H1 (cell line): Measurements from ENCODE around the gene MID2. TPM values are rescaled to one million over a fixed set of nuclear protein-coding genes. Genes with fewer than 3 reads are reported as not detected.

Source experiments
- polyA plus RNA-seq, 7 experiments: library from polyadenylated mRNA; depleted of rRNA in 3 of 7; stranded (reverse) in 5 of 7; unstranded in 2 of 7; fragments of >200 nt in 5 of 7; fragments of 200-250 nt in 2 of 7; gene quantifications; 1 replicate in 5 of 7; 2 replicates in 1 of 7; 4 replicates in 1 of 7; pipeline versions ENCODE4 v1.2.1 to v1.2.3, GENCODE V29; 2011 to 2013; ENCODE audit warnings: missing spikeins in 2 of 7, mixed read lengths in 2 of 7
- small RNA-seq: library from polyadenylated mRNA; stranded (forward); fragments of <200 nt; extraction: miRNeasy Mini kit (QIAGEN cat#:217004); gene quantifications from one replicate; pipeline ENCODE3, GENCODE V24; 2013; ENCODE audit not compliant: insufficient read depth
- total RNA-seq: library from RNA; stranded (reverse); fragmentation: NEBNext Ultra II Directional; extraction: Animal tissue kit (Norgen Biotek cat#: 25700); gene quantifications from 2 replicates; pipeline ENCODE4 v1.2.1, GENCODE V29; 2021

MID2 gene
- total and polyA plus RNA-seq, 2 of the 8 experiments (the other 6 are each of a cell fraction or from before 2014, with no cell fraction given), result 0.98 to 1.7 TPM

Small RNA genes within 50 kb of the gene (small RNA-seq; reads per million reads assigned to genes)
- not detected for gene RF00019

Other genes starting within 250 kb of the MID2 start
- 102 and 110 TPM in 2 replicates for gene PRPS1, start 197.4 kb upstream of the MID2 start, total RNA-seq
- 66.0 and 90.1 TPM in 2 replicates for gene PRPS1, start 197.4 kb upstream of the MID2 start, polyA plus RNA-seq (2011; rRNA removed)
- gene TSC22D3, start 50.1 kb upstream of the MID2 start, total RNA-seq, result 7.6 TPM in 2 replicates
- 12.9 and 19.1 TPM in 2 replicates for gene TSC22D3, start 50.1 kb upstream of the MID2 start, polyA plus RNA-seq (2011; rRNA removed)
- gene NCBP2L, start 48.1 kb upstream of the MID2 start, total RNA-seq, result not detected in 2 replicates
- not detected in 2 replicates for gene NCBP2L, start 48.1 kb upstream of the MID2 start, polyA plus RNA-seq (2011; rRNA removed)
- gene TEX13B, start 156.5 kb downstream of the MID2 start, total RNA-seq, result 0.32 TPM in 1 of 2 replicates, not detected in the other
- gene TEX13B, start 156.5 kb downstream of the MID2 start, polyA plus RNA-seq (2011; rRNA removed), result 0.06 and 0.11 TPM in 2 replicates
- gene VSIG1, start 219.2 kb downstream of the MID2 start, total RNA-seq, result 1.6 and 2.2 TPM in 2 replicates
- gene VSIG1, start 219.2 kb downstream of the MID2 start, polyA plus RNA-seq (2011; rRNA removed), result 2.5 and 2.9 TPM in 2 replicates